GF-D8 (cell line): ENCODE results near the gene KDM7A.
"Not testable (repeated sequence)": the region's sequence is repeated elsewhere in the genome, so short reads cannot be mapped to it uniquely, and the experiment has no call there.

Source experiments
- DNase-seq: peaks from one replicate; lab custom pipeline; 2025; lab: John Stamatoyannopoulos, UW

KDM7A gene

GRCh38 chr7:140156460-140157080, 20.2 kb downstream of the KDM7A start:
- DNase-seq: no peak

GRCh38 chr7:140155428-140155827, 21.4 kb downstream of the KDM7A start:
- no peak for DNase-seq

GRCh38 chr7:140153666-140154161, 23.1 kb downstream of the KDM7A start:
- DNase-seq: no peak

GRCh38 chr7:140146574-140146973, 30.2 kb downstream of the KDM7A start:
- no peak for DNase-seq

GRCh38 chr7:140145709-140146108, 31.1 kb downstream of the KDM7A start:
- DNase-seq: no peak

- no peak for DNase-seq
These were observed 32.0 kb downstream of the KDM7A start for GRCh38 chr7:140144821-140145220.

GRCh38 chr7:140143997-140144396, 32.8 kb downstream of the KDM7A start:
- no peak for DNase-seq

GRCh38 chr7:140142031-140142430, 34.8 kb downstream of the KDM7A start:
- no peak for DNase-seq

GRCh38 chr7:140141256-140141655, 35.5 kb downstream of the KDM7A start:
- no peak for DNase-seq

- DNase-seq: no peak
These were observed 39.7 kb downstream of the KDM7A start for GRCh38 chr7:140137078-140137477.

GRCh38 chr7:140136073-140136472, 40.7 kb downstream of the KDM7A start:
- DNase-seq: no peak

GRCh38 chr7:140134039-140134438, 42.7 kb downstream of the KDM7A start:
- no peak for DNase-seq

GRCh38 chr7:140127360-140128127, 49.2 kb downstream of the KDM7A start:
- DNase-seq: no peak

- DNase-seq: no peak
These were observed 50.2 kb downstream of the KDM7A start for GRCh38 chr7:140126435-140127034.

- no peak for DNase-seq
These were observed 53.8 kb downstream of the KDM7A start for GRCh38 chr7:140122965-140123364.

GRCh38 chr7:140121326-140121725, 55.5 kb downstream of the KDM7A start:
- no peak for DNase-seq

GRCh38 chr7:140114817-140115216, 62.0 kb downstream of the KDM7A start:
- not testable (repeated sequence) for DNase-seq

- not testable (repeated sequence) for DNase-seq
These were observed 68.0 kb downstream of the KDM7A start for GRCh38 chr7:140108777-140109176.

- no peak for DNase-seq
These were observed 80.3 kb downstream of the KDM7A start for GRCh38 chr7:140096459-140096858.

GRCh38 chr7:140093375-140093774, 83.4 kb downstream of the KDM7A start:
- no peak for DNase-seq

GRCh38 chr7:140085447-140085846, 91.3 kb downstream of the KDM7A start:
- DNase-seq: no peak

- DNase-seq: peak; percentile 6
These were observed 91.8 kb downstream of the KDM7A start for GRCh38 chr7:140084972-140085371.

GRCh38 chr7:140084142-140084655, 92.6 kb downstream of the KDM7A start:
- peak; percentile 71 for DNase-seq
